Measurements from ENCODE around the gene MARS1.
"Not testable (repeated sequence)": the region's sequence is repeated elsewhere in the genome, so short reads cannot be mapped to it uniquely, and the experiment has no call there.

Gene MARS1

DNA sequence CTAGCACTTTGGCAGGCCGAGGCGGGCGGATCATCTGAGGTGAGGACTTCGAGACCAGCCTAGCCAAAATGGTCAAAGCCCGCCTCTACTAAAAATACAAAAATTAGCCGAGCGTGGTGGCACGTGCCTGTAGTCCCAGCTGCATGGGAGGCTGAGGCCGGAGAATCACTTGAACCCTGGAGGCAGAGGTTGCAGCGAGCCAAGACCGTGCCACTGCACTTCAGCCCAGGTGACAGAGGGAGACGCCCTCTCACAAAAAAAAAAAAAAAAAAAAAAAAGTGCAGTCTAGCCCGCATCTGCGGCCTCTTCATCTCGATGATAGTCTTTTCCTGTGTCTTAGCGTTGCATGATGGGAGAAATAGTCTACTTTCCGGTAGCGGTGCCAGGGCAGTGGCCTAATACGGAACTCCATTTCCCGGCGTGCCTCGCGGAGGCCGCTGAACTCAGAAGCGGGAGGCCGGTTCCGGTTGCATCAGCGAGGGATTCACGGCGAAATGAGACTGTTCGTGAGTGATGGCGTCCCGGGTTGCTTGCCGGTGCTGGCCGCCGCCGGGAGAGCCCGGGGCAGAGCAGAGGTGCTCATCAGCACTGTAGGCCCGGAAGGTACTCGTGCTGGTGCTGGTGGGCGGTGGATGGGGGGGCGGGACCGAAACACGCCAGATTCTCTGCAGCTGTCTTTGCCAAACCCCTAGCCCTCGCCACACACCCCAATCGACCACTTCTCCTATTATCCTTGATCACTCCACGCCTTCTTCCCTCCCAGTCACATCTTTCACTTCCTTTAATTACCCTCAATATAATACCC lies at the start of gene MARS1:
TSS of gene MARS1 (plus strand) at position 472 of the 805 bp plus-strand sequence. CDS start at position 495, 23 bp downstream.
- Histone ChIP-seq H3K27ac (peak within 1 kb of the TSS; percentile 92), H3K9ac (ENCODE audit: insufficient read length) (peak within 1 kb of the TSS; percentile 96)
- TF ChIP-seq EZH2 (IDR thresholded peaks at IDR 0.05) (no peak), POLR2AphosphoS5 (IDR thresholded peaks at IDR 0.05; ENCODE audit: borderline replicate concordance, low read depth, low read length) (peak; percentile 89), FOXP2 (optimal IDR thresholded peaks at IDR 0.05; ENCODE audit: control extremely low read depth, extremely low read length, insufficient read depth) (peak; percentile 75)

DNA sequence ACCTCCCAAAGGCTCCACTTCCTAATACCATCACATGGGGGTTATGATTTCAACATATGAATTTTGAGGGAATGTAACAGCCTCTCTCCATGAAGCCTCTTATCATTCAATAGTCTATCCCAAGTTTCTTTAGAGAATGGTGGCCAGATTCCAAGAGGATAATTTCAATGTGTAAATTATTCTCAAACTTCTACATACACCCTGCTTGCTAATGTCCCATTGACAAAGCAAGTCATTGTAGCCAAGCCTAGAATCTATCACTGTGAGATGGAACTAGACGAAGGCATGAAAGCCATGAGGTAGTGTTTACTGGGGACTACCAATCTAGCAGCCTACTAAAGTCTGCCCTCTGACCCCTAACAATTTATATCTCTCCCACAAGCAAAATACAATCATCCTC lies 49.5 kb upstream of the MARS1 start:
- H3K27ac ChIP-seq: no peak overlapping the region
- no peak overlapping the region for H3K4me3 ChIP-seq
- TF ChIP-seq EZH2 (IDR thresholded peaks at IDR 0.05) (no peak), FOXP2 (optimal IDR thresholded peaks at IDR 0.05; ENCODE audit: control extremely low read depth, extremely low read length, insufficient read depth) (no peak), POLR2AphosphoS5 (IDR thresholded peaks at IDR 0.05; ENCODE audit: borderline replicate concordance, low read depth, low read length) (no peak)
- DNase-seq (ENCODE audit: low read depth, low spot score): no peak
- H3K9ac ChIP-seq (ENCODE audit: insufficient read length): no peak overlapping the region
- no peaks in the 10 kb centered on the region for H3K9me3 ChIP-seq (ENCODE audit: low read depth, low read length)
- no peaks in the 10 kb centered on the region for H3K36me3 ChIP-seq (ENCODE audit: insufficient read depth, low read length)

More for the DNA sequence above, at the start of gene MARS1:
- peak; percentile 93 for DNase-seq (ENCODE audit: low read depth, low spot score)
- no peaks in the 10 kb centered on the region for H3K9me3 ChIP-seq (ENCODE audit: low read depth, low read length)
- H3K4me3 ChIP-seq: peak within 1 kb of the TSS; percentile 99
- peaks cover 43% of the 10 kb centered on the region for H3K36me3 ChIP-seq (ENCODE audit: insufficient read depth, low read length)

DNA sequence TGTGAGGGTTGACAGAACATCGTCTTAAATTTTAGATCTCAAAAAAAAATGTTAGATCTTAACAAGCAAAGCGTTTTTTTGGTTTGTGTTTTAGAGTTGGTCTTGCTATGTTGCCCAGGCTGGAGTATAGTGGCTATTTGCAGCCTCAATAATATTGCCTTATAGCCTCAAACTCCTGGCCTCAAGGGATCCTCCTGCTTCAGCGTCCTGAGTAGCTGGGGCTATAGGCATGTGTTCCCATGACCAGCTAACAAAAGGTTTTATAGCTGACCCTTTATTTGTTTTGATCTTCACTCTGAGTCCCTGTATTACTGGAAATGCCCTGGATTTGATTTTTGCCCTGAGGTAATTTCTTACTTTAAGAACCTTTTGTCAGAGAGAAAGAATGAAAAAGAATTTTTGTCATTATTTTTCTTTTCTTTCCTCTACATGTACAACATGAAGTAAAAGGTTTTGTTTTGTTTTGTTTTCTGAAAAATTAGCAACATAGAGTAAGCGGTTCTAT lies 48.1 kb upstream of the MARS1 start:
- Histone ChIP-seq H3K9ac (ENCODE audit: insufficient read length) (no peak overlapping the region), H3K9me3 (ENCODE audit: low read depth, low read length) (no peaks in the 10 kb centered on the region), H3K4me3 (no peak overlapping the region), H3K36me3 (ENCODE audit: insufficient read depth, low read length) (no peaks in the 10 kb centered on the region), H3K27ac (no peak overlapping the region)
- TF ChIP-seq FOXP2 (optimal IDR thresholded peaks at IDR 0.05; ENCODE audit: control extremely low read depth, extremely low read length, insufficient read depth) (no peak), EZH2 (IDR thresholded peaks at IDR 0.05) (no peak)
- DNase-seq (ENCODE audit: low read depth, low spot score): no peak

DNA sequence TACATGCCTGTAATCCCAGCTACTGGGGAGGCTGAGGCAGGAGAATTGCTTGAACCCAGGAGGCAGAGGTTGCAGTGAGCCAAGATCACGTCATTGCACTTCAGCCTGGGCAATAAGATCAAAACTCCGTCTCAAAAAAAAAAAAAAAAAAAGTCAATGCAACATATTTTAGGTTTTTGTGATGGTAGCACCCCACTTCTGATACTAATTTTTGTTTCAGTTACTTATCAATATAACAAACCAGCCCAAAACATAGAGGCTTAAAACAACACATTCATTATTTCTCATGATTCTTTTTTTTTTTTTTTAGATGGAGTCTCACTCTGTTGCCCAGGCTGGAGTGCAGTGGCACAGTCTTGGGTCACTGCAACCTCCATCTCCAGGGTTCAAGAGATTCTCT lies 46.5 kb upstream of the MARS1 start:
- not testable (repeated sequence) for H3K27ac ChIP-seq; DNase-seq (ENCODE audit: low read depth, low spot score); H3K9ac ChIP-seq (ENCODE audit: insufficient read length); H3K36me3 ChIP-seq (ENCODE audit: insufficient read depth, low read length); H3K9me3 ChIP-seq (ENCODE audit: low read depth, low read length); H3K4me3 ChIP-seq

DNA sequence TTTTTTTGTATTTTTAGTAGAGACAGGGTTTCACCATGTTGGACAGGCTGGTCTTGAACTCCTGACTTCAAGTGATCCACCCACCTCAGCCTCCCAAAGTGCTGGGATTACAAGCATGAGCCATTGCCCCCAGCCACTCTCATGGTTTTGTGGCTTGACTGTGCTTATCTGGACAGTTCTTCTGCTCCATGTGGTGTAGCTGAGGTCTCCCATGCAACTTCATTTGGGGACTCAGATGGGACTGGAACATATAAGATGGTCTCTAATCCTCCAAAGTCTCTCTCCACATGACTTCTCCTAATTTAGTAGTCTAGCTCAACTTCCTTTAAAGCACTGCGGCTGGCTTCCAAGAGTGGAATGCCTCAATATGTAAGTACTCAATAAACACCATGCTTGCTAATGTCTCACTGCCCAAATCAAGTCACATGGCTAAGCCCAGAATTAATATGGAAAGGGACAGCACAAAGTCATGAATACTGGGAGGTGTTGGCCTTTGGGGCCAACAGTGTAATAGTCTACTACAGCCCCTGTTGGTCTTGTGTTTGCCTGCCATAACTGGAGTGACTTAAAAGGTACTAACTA lies 45.9 kb upstream of the MARS1 start:
- TF ChIP-seq FOXP2 (optimal IDR thresholded peaks at IDR 0.05; ENCODE audit: control extremely low read depth, extremely low read length, insufficient read depth) (no peak), POLR2AphosphoS5 (IDR thresholded peaks at IDR 0.05; ENCODE audit: borderline replicate concordance, low read depth, low read length) (no peak), EZH2 (IDR thresholded peaks at IDR 0.05) (no peak)
- Histone ChIP-seq H3K27ac (no peak overlapping the region), H3K9me3 (ENCODE audit: low read depth, low read length) (no peaks in the 10 kb centered on the region), H3K36me3 (ENCODE audit: insufficient read depth, low read length) (no peaks in the 10 kb centered on the region), H3K4me3 (no peak overlapping the region), H3K9ac (ENCODE audit: insufficient read length) (no peak overlapping the region)
- DNase-seq (ENCODE audit: low read depth, low spot score): no peak

DNA sequence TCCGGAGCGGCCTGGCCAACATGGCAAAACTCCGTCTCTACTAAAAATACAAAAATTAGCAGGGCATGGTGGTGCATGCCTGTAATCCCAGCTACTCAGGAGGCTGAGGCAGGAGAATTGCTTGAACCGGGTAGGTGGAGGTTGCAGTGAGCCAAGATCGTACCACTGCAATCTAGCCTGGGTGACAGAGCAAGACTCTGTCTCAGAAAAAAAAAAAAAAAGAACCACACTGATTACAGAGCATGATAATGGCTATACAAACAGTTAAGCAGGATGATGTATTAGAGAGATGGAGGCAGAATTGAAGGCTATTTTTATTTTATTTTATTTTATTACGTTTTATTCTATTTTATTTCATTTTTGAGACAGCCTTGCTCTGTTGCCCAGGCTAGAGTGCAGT lies 43.5 kb upstream of the MARS1 start:
- not testable (repeated sequence) for H3K9ac ChIP-seq (ENCODE audit: insufficient read length); DNase-seq (ENCODE audit: low read depth, low spot score); H3K36me3 ChIP-seq (ENCODE audit: insufficient read depth, low read length); H3K4me3 ChIP-seq; H3K9me3 ChIP-seq (ENCODE audit: low read depth, low read length); H3K27ac ChIP-seq

DNA sequence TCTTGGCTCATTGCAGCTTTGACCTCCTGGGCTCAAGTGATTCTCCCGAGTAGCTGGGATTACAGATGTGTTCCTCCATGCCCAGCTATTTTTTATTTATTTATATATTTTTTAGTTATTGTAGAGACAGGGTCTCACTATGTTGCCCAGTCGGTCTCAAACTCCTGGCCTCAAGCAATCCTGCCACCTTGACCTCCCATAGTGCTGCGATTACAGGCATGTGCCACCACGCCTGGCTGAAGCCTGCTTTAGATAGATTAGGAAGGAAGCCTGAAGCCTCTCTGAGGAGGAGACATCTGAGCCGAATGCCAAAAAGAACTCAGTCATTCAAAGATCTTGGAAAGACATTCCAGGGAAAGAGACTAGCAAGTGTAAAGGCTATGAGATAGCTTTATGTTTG lies 43.1 kb upstream of the MARS1 start:
- no peak overlapping the region for H3K4me3 ChIP-seq

DNA sequence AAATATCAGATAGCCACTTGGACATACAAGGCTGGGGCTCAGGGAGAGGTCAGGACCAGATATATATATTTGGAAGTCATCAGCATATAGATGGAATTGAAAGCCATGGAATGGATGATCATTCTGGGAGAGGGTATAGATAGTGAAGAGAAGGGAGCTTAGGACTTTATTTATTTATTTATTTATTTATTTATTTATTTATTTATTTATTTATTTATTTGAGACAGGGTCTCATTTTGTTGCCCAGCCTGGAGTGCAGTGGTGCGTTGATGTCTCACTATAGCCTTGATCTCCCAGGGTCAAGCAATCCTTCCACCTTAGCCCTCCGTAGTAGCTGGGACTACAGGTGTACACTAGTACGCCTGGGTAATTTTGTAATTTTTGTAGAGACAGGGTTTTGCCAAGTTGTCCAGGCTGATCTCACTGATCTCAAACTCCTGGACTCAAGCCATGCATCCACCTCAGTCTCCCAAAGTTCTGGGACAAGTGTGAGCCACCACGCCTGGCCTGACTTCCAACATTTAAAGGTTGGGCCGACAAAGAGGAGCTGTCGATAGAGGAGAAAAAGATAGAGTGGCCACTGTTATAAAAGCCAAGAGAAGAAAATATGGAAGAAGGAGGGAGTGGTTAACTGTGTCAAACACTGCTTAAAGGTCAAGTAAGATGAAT lies 41.4 kb upstream of the MARS1 start:
- Histone ChIP-seq H3K9ac (ENCODE audit: insufficient read length) (no peak overlapping the region), H3K4me3 (no peak overlapping the region), H3K27ac (no peak overlapping the region), H3K9me3 (ENCODE audit: low read depth, low read length) (no peaks in the 10 kb centered on the region), H3K36me3 (ENCODE audit: insufficient read depth, low read length) (no peaks in the 10 kb centered on the region)
- no peak for TF ChIP-seq FOXP2 (optimal IDR thresholded peaks at IDR 0.05; ENCODE audit: control extremely low read depth, extremely low read length, insufficient read depth)
- TF ChIP-seq POLR2AphosphoS5 (IDR thresholded peaks at IDR 0.05; ENCODE audit: borderline replicate concordance, low read depth, low read length): no peak
- no peak for TF ChIP-seq EZH2 (IDR thresholded peaks at IDR 0.05)
- DNase-seq (ENCODE audit: low read depth, low spot score): no peak

More for the DNA sequence above, 43.1 kb upstream of the MARS1 start:
- Histone ChIP-seq H3K36me3 (ENCODE audit: insufficient read depth, low read length) (no peaks in the 10 kb centered on the region), H3K9me3 (ENCODE audit: low read depth, low read length) (no peaks in the 10 kb centered on the region), H3K9ac (ENCODE audit: insufficient read length) (no peak overlapping the region), H3K27ac (no peak overlapping the region)
- TF ChIP-seq EZH2 (IDR thresholded peaks at IDR 0.05) (no peak), POLR2AphosphoS5 (IDR thresholded peaks at IDR 0.05; ENCODE audit: borderline replicate concordance, low read depth, low read length) (no peak), FOXP2 (optimal IDR thresholded peaks at IDR 0.05; ENCODE audit: control extremely low read depth, extremely low read length, insufficient read depth) (no peak)
- DNase-seq (ENCODE audit: low read depth, low spot score): no peak

Data from SK-N-MC (cell line).